Naive B cell (primary cell): ENCODE data around the gene OTUD5. TPM values are rescaled to one million over a fixed set of nuclear protein-coding genes. Genes with fewer than 3 reads are reported as not detected.
A peak's percentile ranks its signal among the peaks of the same experiment; 100 is the strongest.

Experiments used
- ATAC-seq, 2 donors: fragments of 150-1000 bp; cut with Tn5 transposase; 2 replicates each; pipeline ENCODE4 v1.10.0; 2021; ENCODE audit warnings: low read depth in 2 of 2, mild to moderate bottlenecking in 2 of 2, moderate library complexity in 2 of 2
- DNase-seq: peaks from one replicate; pipeline ENCODE4 v3.0.0; 2022
- H3K27ac Mint-ChIP-seq, 6 donors: one replicate each; pipeline ENCODE4 v1.8.0; 2020 to 2022; ENCODE audit warnings: mild to moderate bottlenecking in 6 of 6, mixed read lengths in 6 of 6, moderate library complexity in 5 of 6, inconsistent platforms in 2 of 6
- H3K27me3 Mint-ChIP-seq, 3 donors: one replicate each; pipeline ENCODE4 v1.8.0; 2021 to 2022; ENCODE audit warnings: mixed read lengths in 3 of 3, mild to moderate bottlenecking in 1 of 3
- H3K36me3 Mint-ChIP-seq, 2 donors: one replicate each; pipeline ENCODE4 v1.8.0; 2020 to 2022; ENCODE audit warnings: mixed read lengths in 2 of 2, inconsistent platforms in 1 of 2, mild to moderate bottlenecking in 1 of 2
- H3K4me1 Mint-ChIP-seq, 3 donors: one replicate each; pipeline ENCODE4 v1.8.0; 2020 to 2022; ENCODE audit warnings: mixed read lengths in 3 of 3, inconsistent platforms in 1 of 3, mild to moderate bottlenecking in 1 of 3, moderate library complexity in 1 of 3
- H3K4me3 Mint-ChIP-seq, 8 donors: one replicate each; pipeline ENCODE4 v1.8.0; 2020 to 2022; ENCODE audit warnings: mild to moderate bottlenecking in 8 of 8, mixed read lengths in 8 of 8, moderate library complexity in 8 of 8, inconsistent platforms in 2 of 8
- H3K9me3 Mint-ChIP-seq, 7 donors: one replicate each; pipeline ENCODE4 v1.8.0; 2020 to 2022; ENCODE audit warnings: mixed read lengths in 7 of 7, mild to moderate bottlenecking in 5 of 7, inconsistent platforms in 2 of 7, moderate library complexity in 1 of 7
- polyA plus RNA-seq, 6 donors: library from polyadenylated mRNA; unstranded; fragments of 300-500 nt; fragmentation: Illumina TruSeq; gene quantifications; one replicate each; pipeline ENCODE4 v1.2.3, GENCODE V29; 2021; ENCODE audit warnings: low read depth in 6 of 6

The OTUD5 gene, protein sequence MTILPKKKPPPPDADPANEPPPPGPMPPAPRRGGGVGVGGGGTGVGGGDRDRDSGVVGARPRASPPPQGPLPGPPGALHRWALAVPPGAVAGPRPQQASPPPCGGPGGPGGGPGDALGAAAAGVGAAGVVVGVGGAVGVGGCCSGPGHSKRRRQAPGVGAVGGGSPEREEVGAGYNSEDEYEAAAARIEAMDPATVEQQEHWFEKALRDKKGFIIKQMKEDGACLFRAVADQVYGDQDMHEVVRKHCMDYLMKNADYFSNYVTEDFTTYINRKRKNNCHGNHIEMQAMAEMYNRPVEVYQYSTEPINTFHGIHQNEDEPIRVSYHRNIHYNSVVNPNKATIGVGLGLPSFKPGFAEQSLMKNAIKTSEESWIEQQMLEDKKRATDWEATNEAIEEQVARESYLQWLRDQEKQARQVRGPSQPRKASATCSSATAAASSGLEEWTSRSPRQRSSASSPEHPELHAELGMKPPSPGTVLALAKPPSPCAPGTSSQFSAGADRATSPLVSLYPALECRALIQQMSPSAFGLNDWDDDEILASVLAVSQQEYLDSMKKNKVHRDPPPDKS
- 10 to 100 TPM; 27.6 to 53.2 (median 39.1) TPM for polyA plus RNA-seq

DNA sequence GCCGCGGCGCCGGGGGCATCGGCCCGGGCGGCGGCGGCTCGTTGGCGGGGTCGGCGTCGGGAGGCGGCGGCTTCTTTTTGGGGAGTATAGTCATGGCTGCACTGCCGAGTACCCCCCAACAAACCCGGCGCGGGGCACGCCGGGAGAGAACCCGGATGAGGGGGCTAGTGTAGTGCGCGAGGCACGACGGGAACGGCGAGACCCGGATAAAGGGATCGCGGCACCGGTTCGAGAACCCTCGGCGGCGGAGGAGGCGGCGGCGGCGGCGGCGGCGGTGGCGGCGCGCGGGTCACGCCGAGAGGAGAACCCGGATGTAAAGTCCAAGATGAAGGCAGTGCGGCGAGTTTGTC is at the start of gene OTUD5:
OTUD5 (minus strand) TSS at position 131 of the 350 bp plus-strand sequence; CDS start at position 94, 37 bp downstream.
- H3K27me3 Mint-ChIP-seq, result no peaks in the 10 kb centered on the region
- peak within 1 kb of the TSS; percentile 95 to 99 (median 98) for H3K4me3 Mint-ChIP-seq
- peak within 1 kb of the TSS; percentile 100 for H3K27ac Mint-ChIP-seq
- peak; percentile 79 for DNase-seq
- H3K4me1 Mint-ChIP-seq, result peaks cover 31 to 65% (median 37%) of the 10 kb centered on the region in 3 donors
- H3K9me3 Mint-ChIP-seq, result no peaks in the 10 kb centered on the region
- ATAC-seq, result peak; percentile 50 to 52
- no peaks in the 10 kb centered on the region for H3K36me3 Mint-ChIP-seq

DNA sequence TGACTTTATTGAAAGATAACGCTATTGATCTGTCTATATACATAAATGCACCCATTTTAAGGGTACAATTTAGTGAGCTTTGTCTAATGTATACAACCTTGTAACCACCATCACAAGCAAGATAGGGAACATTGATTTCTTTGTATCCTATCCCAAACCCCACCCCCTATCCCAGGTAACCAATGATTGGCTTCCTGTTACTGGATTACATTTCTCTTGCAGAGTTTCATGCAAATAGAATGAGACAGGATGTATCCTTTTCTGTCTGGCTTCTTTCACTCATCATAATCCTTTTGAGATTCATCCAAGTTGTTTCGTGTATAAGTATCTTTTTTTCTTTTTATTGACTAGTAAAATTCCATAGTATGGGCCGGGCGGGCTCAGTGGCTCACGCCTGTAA is 46.3 kb upstream of the OTUD5 start:
- DNase-seq, result no peak
- H3K4me3 Mint-ChIP-seq, result peak overlapping the region in 2 of 8 donors; percentile 56 to 57
- H3K27ac Mint-ChIP-seq, result peak overlapping the region in 2 of 6 donors; percentile 70 to 78
- H3K4me1 Mint-ChIP-seq, result peaks cover 12 to 20% (median 20%) of the 10 kb centered on the region in 3 donors
- peaks cover 0 to 4% of the 10 kb centered on the region in 2 donors for H3K36me3 Mint-ChIP-seq
- no peaks in the 10 kb centered on the region for H3K27me3 Mint-ChIP-seq
- ATAC-seq, result no peak
- H3K9me3 Mint-ChIP-seq, result peaks cover 0 to 4% (median 0%) of the 10 kb centered on the region in 7 donors

DNA sequence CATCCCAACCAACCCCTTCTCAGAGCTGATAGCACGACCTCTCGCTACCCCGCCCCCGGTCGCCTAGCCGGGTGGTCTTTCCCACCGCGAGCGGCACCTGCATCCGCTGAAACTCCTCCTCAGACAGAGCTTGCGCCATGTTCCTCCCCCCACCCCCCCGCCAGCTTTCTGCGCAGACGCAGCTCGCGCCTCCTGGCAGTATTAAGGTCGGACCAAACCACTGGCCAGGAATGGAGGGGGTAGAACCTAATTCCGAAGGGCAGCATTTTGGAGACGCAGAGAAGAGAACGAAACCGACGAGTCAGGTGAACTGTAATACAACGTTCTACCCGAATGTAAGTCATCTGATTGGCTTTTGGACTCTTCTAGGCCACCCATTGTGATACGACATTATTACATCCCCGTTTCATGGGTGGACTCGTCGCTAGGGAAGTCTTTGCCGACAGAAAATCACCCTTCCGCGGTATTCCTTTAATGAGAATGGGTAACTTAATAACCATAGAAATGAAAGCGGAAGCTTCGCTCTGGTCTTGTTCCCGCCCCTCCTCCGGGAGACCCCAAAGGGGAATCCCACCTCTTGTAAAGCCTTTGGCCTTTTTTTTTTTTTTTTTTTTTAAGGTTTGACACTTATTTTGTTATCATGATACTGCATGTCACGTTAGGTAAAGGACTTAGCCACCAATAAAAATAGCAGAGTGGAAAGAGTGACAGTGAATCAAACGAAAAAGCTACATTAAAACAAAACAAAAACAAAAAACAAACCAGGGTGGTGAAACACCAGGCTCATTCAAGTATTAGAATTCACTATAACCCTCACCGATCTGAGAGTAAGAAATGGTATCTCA is 44.9 kb upstream of the OTUD5 start, which contains the start of gene GRIPAP1:
GRIPAP1 (minus strand) TSS at position 174 of the 845 bp plus-strand sequence; CDS start at position 139, 35 bp downstream.
- Mint-ChIP-seq H3K36me3 (peaks cover 0 to 18% of the 10 kb centered on the region in 2 donors), H3K27me3 (peaks cover 0 to 5% (median 0%) of the 10 kb centered on the region in 3 donors), H3K9me3 (peaks cover 0 to 4% (median 0%) of the 10 kb centered on the region in 7 donors), H3K4me1 (peaks cover 25 to 34% (median 29%) of the 10 kb centered on the region in 3 donors), H3K27ac (peak within 1 kb of the TSS; percentile 98 to 100 (median 99)), H3K4me3 (peak within 1 kb of the TSS; percentile 97 to 100 (median 98))
- DNase-seq (peak; percentile 83), ATAC-seq (peak; percentile 77 to 79)

DNA sequence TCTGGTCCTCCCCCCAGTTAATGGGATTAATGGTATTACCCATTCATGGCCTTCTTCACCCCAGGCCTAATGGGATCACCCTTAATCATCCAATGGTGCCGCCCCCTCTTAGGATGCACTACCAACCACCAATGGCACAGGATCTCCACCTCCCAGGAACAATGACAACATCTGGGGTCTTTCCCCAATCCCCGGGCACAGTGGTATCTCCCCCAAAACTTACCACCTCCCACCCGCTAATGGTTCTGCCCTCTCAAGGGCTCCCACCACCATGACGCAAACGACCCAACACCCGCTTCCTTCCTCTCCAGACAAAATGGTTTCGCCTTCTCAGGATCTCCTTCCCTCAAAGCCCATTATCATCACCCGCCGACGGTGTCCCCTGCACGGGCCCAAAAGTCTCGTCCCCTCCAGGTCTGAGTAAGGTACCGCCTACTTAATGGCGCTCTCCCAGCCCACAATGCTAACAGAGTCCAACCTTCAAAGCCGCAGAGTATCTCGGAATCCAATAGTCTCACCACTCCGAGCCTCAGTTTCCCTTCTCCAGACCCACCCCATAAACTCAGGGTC is 44.2 kb upstream of the OTUD5 start:
- DNase-seq, result peak; percentile 55

DNA sequence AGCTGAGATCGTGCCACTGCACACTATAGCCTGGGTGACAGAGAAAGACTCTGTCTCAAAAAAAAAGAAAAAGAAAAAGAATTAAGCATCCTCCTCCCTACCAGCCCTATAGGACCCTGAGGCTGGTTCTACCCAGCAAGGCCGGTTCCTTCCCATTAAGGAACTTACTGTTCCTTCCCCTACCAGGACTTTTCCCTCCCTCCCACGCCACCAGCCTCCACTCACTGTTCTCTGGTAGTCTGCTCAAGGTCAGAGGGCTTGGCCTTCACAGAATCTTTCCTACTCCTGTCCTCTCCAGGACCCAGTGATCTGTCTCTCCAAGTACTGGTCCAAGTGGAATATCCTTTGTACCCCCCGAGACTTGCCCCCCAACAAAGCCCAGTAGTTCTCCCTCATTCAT is 43.2 kb upstream of the OTUD5 start:
- DNase-seq, result no peak
- Mint-ChIP-seq H3K36me3 (peaks cover 5 to 21% of the 10 kb centered on the region in 2 donors), H3K27me3 (peaks cover 0 to 5% (median 0%) of the 10 kb centered on the region in 3 donors), H3K4me3 (peak overlapping the region; percentile 35 to 100 (median 97)), H3K27ac (peak overlapping the region in 3 of 6 donors; percentile 10 to 98 (median 65)), H3K9me3 (peaks cover 0 to 5% (median 0%) of the 10 kb centered on the region in 7 donors), H3K4me1 (peaks cover 28 to 36% (median 34%) of the 10 kb centered on the region in 3 donors)
- ATAC-seq, result no peak

More for the DNA sequence above, 44.2 kb upstream of the OTUD5 start:
- Mint-ChIP-seq H3K9me3 (peaks cover 0 to 5% (median 0%) of the 10 kb centered on the region in 7 donors), H3K4me3 (peak overlapping the region; percentile 97 to 100 (median 98)), H3K4me1 (peaks cover 28 to 36% (median 34%) of the 10 kb centered on the region in 3 donors), H3K27me3 (peaks cover 0 to 5% (median 0%) of the 10 kb centered on the region in 3 donors), H3K36me3 (peaks cover 3 to 21% of the 10 kb centered on the region in 2 donors), H3K27ac (peak overlapping the region; percentile 98 to 100 (median 99))
- ATAC-seq, result peak; percentile 49 to 58

DNA sequence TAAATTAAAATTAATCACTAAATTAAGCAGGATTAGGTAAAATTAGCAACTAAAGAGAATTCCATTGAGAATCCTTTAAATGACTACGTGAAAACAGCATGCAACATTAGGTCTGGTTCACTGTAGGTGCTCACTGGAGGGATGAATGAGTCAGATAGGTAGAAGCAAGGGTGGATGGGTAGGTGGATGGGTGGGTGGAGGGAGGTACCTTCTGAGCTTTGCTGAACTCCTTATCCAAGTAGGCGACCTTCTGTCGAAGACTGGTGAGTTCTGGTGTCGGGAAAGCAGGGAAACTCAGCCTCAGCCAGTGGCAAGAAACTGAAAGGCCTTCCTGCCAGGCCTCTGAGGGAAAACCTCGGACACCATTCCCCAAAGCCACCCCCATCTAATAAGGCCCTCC is 41.6 kb upstream of the OTUD5 start:
- Mint-ChIP-seq H3K27ac (no peak overlapping the region), H3K27me3 (peaks cover 0 to 5% (median 0%) of the 10 kb centered on the region in 3 donors), H3K4me1 (peaks cover 33 to 36% (median 34%) of the 10 kb centered on the region in 3 donors), H3K4me3 (peak overlapping the region in 1 of 8 donors; percentile 58), H3K9me3 (peaks cover 0 to 4% (median 0%) of the 10 kb centered on the region in 7 donors), H3K36me3 (peaks cover 5 to 30% of the 10 kb centered on the region in 2 donors)
- DNase-seq, result no peak
- ATAC-seq, result no peak

DNA sequence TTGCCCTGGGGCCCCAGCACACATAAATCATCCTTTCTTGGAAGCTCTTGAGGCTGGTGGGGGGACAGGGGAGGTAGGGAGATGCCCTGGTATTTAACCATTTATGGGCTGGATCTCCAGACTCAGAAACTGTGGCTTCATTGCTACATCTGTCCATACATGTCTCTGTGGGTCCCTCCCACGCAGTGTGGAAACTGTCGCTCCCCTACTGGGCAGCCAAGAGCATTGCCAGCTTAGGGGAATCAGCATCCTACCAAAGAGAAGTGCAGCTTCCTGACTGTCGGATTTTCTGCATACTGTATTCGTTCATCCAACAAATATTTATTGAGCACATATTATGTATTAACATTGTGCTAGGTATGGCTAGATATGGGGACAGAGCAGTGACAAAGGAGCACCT is 41.0 kb upstream of the OTUD5 start:
- H3K36me3 Mint-ChIP-seq, result peaks cover 5 to 30% of the 10 kb centered on the region in 2 donors
- H3K27ac Mint-ChIP-seq, result no peak overlapping the region
- peaks cover 0 to 4% (median 0%) of the 10 kb centered on the region in 7 donors for H3K9me3 Mint-ChIP-seq
- peaks cover 33 to 36% (median 34%) of the 10 kb centered on the region in 3 donors for H3K4me1 Mint-ChIP-seq
- peaks cover 0 to 5% (median 0%) of the 10 kb centered on the region in 3 donors for H3K27me3 Mint-ChIP-seq
- ATAC-seq (no peak), DNase-seq (no peak)
- peak overlapping the region in 1 of 8 donors; percentile 58 for H3K4me3 Mint-ChIP-seq

DNA sequence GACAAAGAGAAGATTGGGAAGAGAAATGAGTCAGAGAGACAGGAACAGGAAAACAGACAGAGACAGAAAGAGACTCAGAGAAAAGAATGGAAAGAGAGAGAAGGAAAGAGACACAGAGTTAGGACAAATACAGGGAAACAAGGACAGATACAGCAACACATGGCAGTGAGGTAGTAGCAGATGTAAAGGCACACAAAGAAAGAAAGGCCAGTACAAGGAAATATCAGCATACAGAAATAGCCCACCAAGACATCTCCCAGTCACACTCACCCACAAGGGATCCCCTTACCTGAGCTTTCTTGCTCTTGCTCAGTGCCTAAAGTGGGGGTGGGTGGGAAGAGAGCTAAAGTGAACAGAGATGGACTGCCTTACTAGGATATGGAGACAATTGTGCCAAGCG is 40.5 kb upstream of the OTUD5 start:
- ATAC-seq (no peak), DNase-seq (no peak)
- Mint-ChIP-seq H3K9me3 (peaks cover 0 to 4% (median 0%) of the 10 kb centered on the region in 7 donors), H3K36me3 (peaks cover 5 to 30% of the 10 kb centered on the region in 2 donors), H3K4me3 (no peak overlapping the region), H3K4me1 (peaks cover 33 to 36% (median 34%) of the 10 kb centered on the region in 3 donors), H3K27ac (peak overlapping the region in 1 of 6 donors; percentile 80), H3K27me3 (peaks cover 0 to 5% (median 0%) of the 10 kb centered on the region in 3 donors)

DNA sequence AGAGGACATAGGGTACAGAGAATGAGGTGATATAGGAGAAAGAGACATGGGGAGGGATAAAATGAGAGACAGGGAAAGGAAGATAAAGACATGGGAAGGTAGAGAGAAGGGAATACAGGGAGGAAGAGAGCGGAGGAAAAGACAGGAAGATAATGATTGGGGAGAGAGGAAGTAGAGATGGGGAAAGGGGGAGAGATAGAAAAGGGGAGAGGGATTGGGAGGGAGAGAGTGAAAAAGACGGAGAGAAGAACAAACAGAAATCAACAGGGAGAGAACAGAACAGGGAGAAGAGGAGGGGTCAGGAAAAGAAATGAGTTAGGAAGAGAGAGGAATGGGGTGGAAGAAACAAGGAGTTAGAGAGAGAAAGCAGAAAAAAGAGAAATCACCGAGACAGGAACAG is 40.0 kb upstream of the OTUD5 start:
- peaks cover 32 to 36% (median 33%) of the 10 kb centered on the region in 3 donors for H3K4me1 Mint-ChIP-seq
- H3K9me3 Mint-ChIP-seq, result peaks cover 0 to 4% (median 0%) of the 10 kb centered on the region in 7 donors
- H3K27me3 Mint-ChIP-seq, result peaks cover 0 to 5% (median 0%) of the 10 kb centered on the region in 3 donors
- no peak for ATAC-seq
- peak overlapping the region in 2 of 6 donors; percentile 21 to 54 for H3K27ac Mint-ChIP-seq
- H3K4me3 Mint-ChIP-seq, result peak overlapping the region in 1 of 8 donors; percentile 28
- H3K36me3 Mint-ChIP-seq, result peaks cover 7 to 30% of the 10 kb centered on the region in 2 donors
- no peak for DNase-seq

DNA sequence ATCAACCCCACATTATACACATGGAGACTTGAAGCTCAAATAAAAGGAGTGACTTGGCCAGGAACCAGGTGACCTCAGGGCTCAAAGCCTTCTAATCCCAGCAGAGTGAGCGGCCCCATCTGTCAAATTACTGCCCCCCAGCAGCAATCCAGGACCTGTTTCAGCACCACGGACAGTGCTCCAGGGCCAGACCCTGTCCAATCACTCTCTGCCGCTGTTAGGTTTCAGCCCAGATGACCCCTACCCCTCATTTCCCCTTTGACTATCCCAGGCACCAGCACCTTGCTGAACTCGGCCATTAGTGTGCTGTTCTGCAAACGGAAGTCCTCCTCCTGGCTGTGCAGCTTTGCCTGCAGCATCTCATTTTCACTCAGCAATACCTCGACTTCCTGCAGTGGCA is 39.6 kb upstream of the OTUD5 start:
- Mint-ChIP-seq H3K4me3 (peak overlapping the region in 1 of 8 donors; percentile 28), H3K27ac (peak overlapping the region in 1 of 6 donors; percentile 54), H3K36me3 (peaks cover 9 to 30% of the 10 kb centered on the region in 2 donors), H3K9me3 (peaks cover 0 to 4% (median 0%) of the 10 kb centered on the region in 7 donors), H3K27me3 (peaks cover 0 to 5% (median 0%) of the 10 kb centered on the region in 3 donors), H3K4me1 (peaks cover 31 to 36% (median 33%) of the 10 kb centered on the region in 3 donors)
- ATAC-seq, result no peak
- DNase-seq, result no peak

DNA sequence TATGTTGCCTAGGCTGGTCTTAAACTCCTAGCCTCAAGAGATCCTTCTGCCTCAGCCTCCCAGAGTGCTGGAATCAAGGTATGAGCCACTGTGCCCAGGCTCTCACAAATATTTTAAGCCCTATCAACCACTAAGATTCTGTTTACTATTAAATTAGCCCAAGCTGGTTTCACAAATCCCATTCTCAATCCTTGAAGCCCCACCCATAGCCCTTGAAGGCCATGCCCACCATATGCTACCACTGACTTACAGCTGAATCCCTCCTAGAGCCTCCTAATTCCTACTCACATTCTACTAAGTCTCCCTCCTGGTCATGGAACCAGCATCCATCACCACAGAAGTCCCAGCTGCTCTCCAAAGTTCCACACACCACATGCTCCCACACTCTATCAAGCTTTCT is 34.9 kb upstream of the OTUD5 start:
- Mint-ChIP-seq H3K4me1 (peaks cover 8 to 10% (median 9%) of the 10 kb centered on the region in 3 donors), H3K27me3 (peaks cover 0 to under 1% (median 0%) of the 10 kb centered on the region in 3 donors), H3K27ac (peak overlapping the region in 1 of 6 donors; percentile 78), H3K9me3 (peaks cover 0 to 2% (median 0%) of the 10 kb centered on the region in 7 donors), H3K36me3 (peaks cover 9 to 12% of the 10 kb centered on the region in 2 donors), H3K4me3 (peak overlapping the region in 1 of 8 donors; percentile 39)
- ATAC-seq, result no peak
- no peak for DNase-seq

DNA sequence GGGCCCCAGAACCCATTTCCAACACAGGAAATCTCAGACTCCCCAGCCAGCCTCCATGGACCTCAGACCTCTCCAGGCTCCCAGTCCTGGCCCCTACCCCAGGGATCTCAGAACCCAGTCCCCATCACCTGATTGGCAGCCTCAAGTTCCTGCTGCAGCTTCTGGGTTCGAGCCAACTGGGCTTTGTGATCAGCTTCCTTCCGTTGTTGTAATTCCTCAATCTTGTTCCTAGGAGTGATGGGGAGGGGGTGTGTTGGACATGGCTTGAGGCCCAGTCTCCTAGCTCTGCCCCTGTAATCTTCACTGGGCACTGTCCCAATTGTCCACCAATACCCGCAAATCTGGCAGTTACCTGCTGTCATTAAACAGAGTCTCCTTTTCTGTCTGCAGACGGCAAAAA is 32.1 kb upstream of the OTUD5 start:
- no peak for ATAC-seq
- no peak for DNase-seq
- Mint-ChIP-seq H3K36me3 (peaks cover 0 to 4% of the 10 kb centered on the region in 2 donors), H3K9me3 (no peaks in the 10 kb centered on the region), H3K4me1 (peaks cover 0 to 5% (median 5%) of the 10 kb centered on the region in 3 donors), H3K27me3 (no peaks in the 10 kb centered on the region), H3K27ac (peak overlapping the region in 1 of 6 donors; percentile 50), H3K4me3 (no peak overlapping the region)
